Measurements from ENCODE around the gene GRK5.

GRK5 gene

GRCh38 chr10:119413093-119413453, 205.7 kb downstream of the GRK5 start:
- DNase-seq (ENCODE audit: insufficient read length, low spot score) (no peak), FAIRE-seq (no peak)

- FAIRE-seq (no peak), DNase-seq (ENCODE audit: insufficient read length, low spot score) (no peak)
Observed at GRCh38 chr10:119413471-119414080, 206.2 kb downstream of the GRK5 start.

- DNase-seq (ENCODE audit: insufficient read length, low spot score) (no peak), FAIRE-seq (no peak)
Observed at GRCh38 chr10:119414081-119414611, 206.8 kb downstream of the GRK5 start.

GRCh38 chr10:119415121-119415520, 207.8 kb downstream of the GRK5 start:
- DNase-seq (ENCODE audit: insufficient read length, low spot score) (no peak), FAIRE-seq (no peak)

- FAIRE-seq (no peak), DNase-seq (ENCODE audit: insufficient read length, low spot score) (no peak)
Observed at GRCh38 chr10:119415536-119416503, 208.4 kb downstream of the GRK5 start.

- no peak for FAIRE-seq
- peak; percentile 68 for DNase-seq (ENCODE audit: insufficient read length, low spot score)
Observed at GRCh38 chr10:119416855-119417254, 209.5 kb downstream of the GRK5 start.

- FAIRE-seq = no peak
- no peak for DNase-seq (ENCODE audit: insufficient read length, low spot score)
Observed at GRCh38 chr10:119417852-119418251, 210.5 kb downstream of the GRK5 start.

GRCh38 chr10:119418362-119418761, 211.0 kb downstream of the GRK5 start:
- DNase-seq (ENCODE audit: insufficient read length, low spot score) (no peak), FAIRE-seq (no peak)

GRCh38 chr10:119419931-119420330, 212.6 kb downstream of the GRK5 start:
- FAIRE-seq (no peak), DNase-seq (ENCODE audit: insufficient read length, low spot score) (no peak)

- FAIRE-seq (no peak), DNase-seq (ENCODE audit: insufficient read length, low spot score) (no peak)
Observed at GRCh38 chr10:119420950-119421875, 213.8 kb downstream of the GRK5 start.

- FAIRE-seq (no peak), DNase-seq (ENCODE audit: insufficient read length, low spot score) (no peak)
Observed at GRCh38 chr10:119421891-119422681, 214.7 kb downstream of the GRK5 start.

- no peak for FAIRE-seq
- DNase-seq (ENCODE audit: insufficient read length, low spot score) = no peak
Observed at GRCh38 chr10:119422682-119423509, 215.5 kb downstream of the GRK5 start.

GRCh38 chr10:119423510-119424257, 216.3 kb downstream of the GRK5 start:
- DNase-seq (ENCODE audit: insufficient read length, low spot score) (no peak), FAIRE-seq (no peak)

- DNase-seq (ENCODE audit: insufficient read length, low spot score) (no peak), FAIRE-seq (no peak)
Observed at GRCh38 chr10:119424258-119424975, 217.0 kb downstream of the GRK5 start.

- FAIRE-seq (no peak), DNase-seq (ENCODE audit: insufficient read length, low spot score) (no peak)
Observed at GRCh38 chr10:119425102-119425880, 217.9 kb downstream of the GRK5 start.

GRCh38 chr10:119425881-119426170, 218.5 kb downstream of the GRK5 start:
- FAIRE-seq (no peak), DNase-seq (ENCODE audit: insufficient read length, low spot score) (no peak)

- DNase-seq (ENCODE audit: insufficient read length, low spot score) = no peak
- no peak for FAIRE-seq
Observed at GRCh38 chr10:119426699-119427098, 219.3 kb downstream of the GRK5 start.
